GM12875 (cell line): Measurements from ENCODE around the gene RHCG.
"Not testable (repeated sequence)": the region's sequence is repeated elsewhere in the genome, so short reads cannot be mapped to it uniquely, and the experiment has no call there.

Experiments used
- H3K4me3 ChIP-seq: one replicate; pipeline ENCODE4 v1.5.1; 2011; ENCODE audit warnings: low read depth, low read length, control low read depth
- TF ChIP-seq, protein P1 (sequence below): IDR thresholded peaks from 2 replicates; pipeline ENCODE4 v1.5.1; 2011; ENCODE audit warnings: low read depth, mild to moderate bottlenecking, control low read depth, inconsistent platforms, low read length, moderate library complexity, borderline replicate concordance; ENCODE audit not compliant: insufficient read depth

RHCG gene

DNA sequence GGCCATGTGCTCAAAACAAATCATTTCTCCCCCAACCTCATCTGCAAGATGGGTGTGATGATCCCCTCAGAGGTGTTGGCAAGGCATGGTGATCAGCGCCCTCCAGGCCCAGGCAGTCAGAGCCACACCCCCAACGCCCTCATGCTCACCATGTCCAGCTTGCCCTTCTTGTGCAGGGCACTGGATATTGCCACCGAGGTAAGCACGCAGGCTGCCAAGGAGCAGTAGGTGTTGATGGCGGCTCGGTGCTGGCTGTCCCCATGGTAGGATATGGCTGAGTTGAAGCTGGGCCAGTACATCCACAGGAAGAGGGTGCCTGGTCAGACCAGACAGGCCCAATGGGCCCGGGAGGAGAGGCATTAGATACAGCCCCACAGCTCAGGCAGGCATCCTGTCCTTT lies 17.2 kb downstream of the RHCG start:
- TF ChIP-seq, protein P1, sequence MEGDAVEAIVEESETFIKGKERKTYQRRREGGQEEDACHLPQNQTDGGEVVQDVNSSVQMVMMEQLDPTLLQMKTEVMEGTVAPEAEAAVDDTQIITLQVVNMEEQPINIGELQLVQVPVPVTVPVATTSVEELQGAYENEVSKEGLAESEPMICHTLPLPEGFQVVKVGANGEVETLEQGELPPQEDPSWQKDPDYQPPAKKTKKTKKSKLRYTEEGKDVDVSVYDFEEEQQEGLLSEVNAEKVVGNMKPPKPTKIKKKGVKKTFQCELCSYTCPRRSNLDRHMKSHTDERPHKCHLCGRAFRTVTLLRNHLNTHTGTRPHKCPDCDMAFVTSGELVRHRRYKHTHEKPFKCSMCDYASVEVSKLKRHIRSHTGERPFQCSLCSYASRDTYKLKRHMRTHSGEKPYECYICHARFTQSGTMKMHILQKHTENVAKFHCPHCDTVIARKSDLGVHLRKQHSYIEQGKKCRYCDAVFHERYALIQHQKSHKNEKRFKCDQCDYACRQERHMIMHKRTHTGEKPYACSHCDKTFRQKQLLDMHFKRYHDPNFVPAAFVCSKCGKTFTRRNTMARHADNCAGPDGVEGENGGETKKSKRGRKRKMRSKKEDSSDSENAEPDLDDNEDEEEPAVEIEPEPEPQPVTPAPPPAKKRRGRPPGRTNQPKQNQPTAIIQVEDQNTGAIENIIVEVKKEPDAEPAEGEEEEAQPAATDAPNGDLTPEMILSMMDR, result no peak
- no peak overlapping the region for H3K4me3 ChIP-seq

DNA sequence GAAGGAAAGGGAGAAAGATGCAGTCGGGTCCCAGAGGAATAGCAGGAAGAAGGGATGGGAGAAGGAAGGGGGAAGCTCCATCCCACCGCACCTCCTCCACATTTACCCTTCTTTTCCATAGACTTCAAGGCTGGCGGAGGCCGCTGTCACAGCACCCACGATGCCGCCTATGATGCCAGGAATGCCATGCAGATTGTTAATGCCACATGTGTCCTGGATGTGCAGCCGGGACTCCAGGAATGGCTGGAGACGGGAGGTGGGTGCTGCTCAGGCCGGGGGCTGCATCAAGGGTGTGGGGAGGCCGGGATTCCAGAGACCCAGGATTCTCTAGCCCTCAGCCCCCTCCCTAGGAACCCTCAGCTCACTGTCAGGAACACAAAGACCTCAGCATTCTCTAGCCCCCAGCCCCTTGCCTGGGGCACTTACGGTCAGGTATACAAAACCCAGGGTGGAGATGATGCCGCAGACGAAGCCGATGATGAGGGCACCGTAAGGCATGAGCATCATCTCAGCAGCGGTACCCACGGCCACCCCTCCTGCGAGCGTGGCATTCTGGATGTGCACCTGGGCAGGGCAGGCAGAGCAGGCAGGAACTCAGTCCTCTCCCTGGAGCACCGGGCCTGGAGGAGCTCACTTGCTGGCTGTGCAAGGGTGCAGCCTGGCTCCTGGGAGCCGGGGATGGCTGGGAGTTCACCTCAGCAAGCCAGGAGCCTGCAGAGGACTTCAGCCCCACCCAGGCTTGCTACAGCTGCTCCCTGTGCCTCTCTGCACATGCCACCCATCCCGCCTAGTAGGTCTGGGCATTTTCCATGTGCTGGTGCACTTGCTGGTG lies 18.8 kb downstream of the RHCG start:
- no peak overlapping the region for H3K4me3 ChIP-seq
- TF ChIP-seq, protein P1, result no peak

DNA sequence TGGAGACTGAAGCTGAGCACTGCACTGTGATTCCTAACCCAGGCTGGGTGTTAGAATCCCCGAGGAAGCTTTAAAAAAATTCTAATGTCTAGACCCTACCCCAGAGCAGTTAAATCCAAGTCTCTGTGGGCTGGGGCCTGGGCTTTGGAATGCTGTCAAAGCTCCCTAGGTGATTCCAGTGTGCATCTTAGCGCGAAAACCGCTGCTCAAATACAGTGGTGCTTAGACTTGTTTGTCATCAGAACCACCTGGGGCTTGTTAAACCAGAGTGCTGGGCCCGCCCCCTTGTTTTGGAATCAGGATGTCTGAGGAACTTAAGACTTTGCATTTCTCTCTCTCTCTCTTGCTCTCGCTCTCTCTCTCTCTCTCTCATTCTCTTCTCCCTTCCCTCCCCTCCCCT lies 20.7 kb downstream of the RHCG start:
- no peak overlapping the region for H3K4me3 ChIP-seq
- TF ChIP-seq, protein P1, result no peak

- TF ChIP-seq, protein P1, result peak; percentile 91
- H3K4me3 ChIP-seq, result no peak overlapping the region
These were observed 23.6 kb downstream of the RHCG start for GRCh38 chr15:89472785-89473256.

DNA sequence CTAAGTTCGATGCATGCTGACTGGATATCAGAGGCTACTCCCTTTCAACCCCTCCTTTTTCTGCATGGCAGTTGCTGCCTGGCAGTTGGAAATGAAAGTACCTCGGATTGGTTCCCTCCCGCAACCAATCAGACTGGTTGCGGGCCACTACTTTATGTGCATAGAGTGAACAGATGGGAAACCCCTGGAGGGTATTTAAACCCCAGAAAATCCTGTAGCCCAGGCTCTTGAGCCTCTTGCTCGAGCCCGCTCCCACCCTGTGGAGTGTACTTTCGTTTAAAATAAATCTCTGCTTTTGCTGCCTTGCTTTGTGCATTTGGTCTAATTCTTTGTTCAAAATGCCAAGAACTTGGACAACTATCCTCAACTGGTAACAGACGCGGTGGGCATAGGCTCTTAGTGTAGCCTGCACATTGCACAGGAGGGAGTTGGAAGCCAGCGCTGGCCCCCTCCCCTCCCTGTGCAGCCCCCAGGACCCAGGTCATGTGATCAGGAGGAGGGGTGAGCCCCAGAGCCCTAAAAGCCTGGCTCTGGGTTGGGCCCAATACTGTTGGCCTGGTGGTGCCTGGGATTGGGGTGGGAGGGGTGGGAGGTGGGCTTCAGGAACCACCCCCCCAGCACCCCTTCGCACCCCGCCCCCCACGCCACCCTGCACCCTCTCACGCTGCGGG lies 26.8 kb downstream of the RHCG start:
- no peak overlapping the region for H3K4me3 ChIP-seq
- TF ChIP-seq, protein P1, result no peak

- not testable (repeated sequence) for H3K4me3 ChIP-seq
These were observed 27.6 kb downstream of the RHCG start for GRCh38 chr15:89468813-89469212.

DNA sequence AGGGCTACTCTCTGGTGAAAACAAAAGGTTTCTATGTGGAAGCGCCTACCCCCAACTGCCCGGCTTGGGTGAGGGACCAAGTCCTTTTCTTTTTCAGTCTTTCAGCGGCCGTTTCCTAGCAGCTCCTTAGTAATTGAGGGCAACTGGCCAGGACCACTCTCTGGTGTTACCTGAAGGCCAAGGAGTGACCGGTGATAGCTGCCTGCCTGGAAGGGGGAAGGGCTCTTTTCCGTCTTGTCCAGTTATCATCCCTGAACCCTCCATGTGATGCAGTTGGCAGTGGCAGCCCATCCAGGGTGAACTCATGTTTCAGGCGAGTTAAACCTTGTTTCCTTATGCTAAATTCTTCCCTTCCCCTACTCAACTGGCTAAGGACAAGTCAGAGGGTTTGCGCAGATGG lies 33.3 kb downstream of the RHCG start:
- no peak overlapping the region for H3K4me3 ChIP-seq
- TF ChIP-seq, protein P1, result no peak
